CD4-positive, alpha-beta T cell treated with Interleukin-6 for 4 hours (primary cell): ENCODE measurements around the gene ADCY5.

Experiments
- DNase-seq: peaks from one replicate; pipeline ENCODE4 v3.0.0-alpha.2; 2020; ENCODE audit warnings: mixed read lengths

ADCY5 gene

DNA sequence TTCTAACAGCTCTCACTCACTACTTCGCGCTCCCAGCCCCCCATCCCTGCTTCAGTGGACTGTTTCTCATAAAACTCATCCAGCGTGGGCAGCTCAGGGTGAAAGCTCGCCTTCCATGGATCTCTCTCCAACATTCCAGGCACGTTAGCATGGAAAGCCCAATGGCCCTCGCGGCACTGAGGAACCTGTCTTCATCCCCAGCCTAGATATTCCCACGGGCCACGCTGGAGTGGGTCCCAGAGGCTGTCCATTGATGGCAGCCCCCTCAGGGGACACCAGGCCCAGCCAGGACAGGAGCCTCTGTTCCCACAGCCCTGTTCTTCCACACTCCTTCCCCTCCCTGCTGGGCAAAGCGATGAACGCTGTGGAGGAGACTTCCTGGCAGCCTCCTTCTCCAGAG, 126.0 kb downstream of the ADCY5 start:
- no peak for DNase-seq

DNA sequence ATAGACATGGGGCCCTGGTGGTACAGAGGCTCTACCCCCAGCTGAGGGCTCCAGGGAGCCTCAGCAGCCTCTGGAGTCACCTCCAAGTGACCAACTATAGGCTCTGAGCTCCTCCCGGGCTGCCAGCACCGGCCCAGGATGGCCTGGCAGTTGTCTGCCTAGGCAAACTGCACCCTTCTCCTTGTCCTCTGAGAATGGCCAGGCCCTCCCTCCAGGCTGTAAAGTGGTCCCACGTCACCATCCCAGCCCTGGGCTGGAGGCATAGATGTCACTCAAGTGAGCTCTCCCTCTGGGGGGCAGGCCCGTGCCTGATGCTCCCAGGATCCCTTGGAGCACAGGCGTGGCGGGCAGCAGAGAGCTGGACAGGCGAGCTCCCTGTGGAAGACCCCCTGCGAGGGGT, 127.1 kb downstream of the ADCY5 start:
- no peak for DNase-seq

DNA sequence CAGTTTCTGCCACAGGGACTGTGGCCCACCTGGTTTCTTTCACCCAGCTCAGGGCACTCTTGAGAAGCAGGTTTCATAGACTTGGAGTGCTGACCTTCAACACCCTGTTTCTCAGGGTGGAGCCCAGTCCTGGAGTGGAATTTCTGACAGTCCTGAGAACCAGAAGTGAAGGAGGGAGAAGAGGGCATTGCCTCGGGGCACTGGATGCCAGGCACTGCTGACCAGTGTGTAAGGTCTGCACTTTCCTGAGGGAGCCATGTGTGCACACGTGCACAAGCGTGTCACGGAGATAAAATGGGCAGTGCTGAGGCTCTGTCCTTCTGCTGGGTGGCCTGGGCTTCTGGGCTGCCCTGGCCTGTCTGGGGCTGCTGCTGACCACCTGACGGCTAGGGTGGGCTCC, 128.7 kb downstream of the ADCY5 start:
- DNase-seq, result no peak

DNA sequence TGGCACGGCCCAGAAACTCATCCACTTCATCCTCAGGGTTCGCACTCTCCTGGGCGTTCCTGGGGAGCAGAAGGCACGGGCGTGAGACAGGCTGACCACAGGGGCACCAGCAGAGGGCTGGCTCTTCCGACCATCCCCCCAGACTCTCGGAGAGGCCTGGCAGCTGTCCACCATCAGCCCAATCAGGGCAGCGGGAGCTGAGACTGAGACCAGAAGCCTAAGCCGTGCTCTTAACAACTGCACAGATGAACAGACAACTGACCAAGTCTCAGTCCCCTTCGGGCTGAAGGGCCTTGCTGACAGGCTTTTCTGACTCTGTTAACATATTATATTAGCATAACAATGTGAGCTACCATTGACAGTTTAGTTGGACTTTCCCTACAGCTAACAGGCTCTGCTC, 129.1 kb downstream of the ADCY5 start:
- DNase-seq, result no peak

DNA sequence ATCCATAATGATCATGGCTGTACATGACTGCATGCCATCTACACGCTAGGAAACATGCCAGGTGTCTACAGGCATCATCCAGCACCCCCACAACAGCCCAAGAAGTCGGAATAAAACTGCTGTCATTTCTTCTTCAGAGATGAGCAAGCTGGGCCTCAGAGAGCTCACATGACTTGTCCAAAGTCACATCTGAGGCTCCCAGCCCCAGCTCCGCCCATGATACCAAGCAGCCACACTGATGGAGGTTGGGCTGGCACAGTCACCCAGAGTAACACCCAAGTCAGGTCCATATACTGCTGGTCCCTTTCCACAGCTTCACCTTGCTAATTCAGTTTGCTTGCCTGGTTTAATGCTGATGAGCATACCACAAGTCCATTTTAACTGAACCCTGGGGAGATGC, 130.5 kb downstream of the ADCY5 start:
- DNase-seq, result no peak

DNA sequence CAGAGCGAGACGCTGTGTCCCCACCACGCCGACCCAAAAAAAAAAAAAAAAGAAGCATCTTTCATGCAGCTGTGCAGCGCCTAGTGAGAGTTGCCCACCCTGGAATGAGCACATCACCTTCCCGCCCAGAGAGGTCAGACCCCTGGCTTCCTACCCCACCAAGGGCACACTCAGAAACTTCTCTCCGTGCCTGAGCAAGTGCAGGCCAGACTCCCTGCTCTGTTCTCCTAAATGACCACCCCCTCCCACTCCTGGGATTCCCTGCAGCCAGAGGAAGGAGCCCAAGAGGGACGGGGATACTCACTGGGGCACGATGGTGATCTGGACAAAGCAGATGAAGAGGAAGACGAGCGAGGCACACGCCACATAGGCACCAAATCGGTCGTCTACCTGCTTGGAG, 131.2 kb downstream of the ADCY5 start:
- DNase-seq, result no peak

DNA sequence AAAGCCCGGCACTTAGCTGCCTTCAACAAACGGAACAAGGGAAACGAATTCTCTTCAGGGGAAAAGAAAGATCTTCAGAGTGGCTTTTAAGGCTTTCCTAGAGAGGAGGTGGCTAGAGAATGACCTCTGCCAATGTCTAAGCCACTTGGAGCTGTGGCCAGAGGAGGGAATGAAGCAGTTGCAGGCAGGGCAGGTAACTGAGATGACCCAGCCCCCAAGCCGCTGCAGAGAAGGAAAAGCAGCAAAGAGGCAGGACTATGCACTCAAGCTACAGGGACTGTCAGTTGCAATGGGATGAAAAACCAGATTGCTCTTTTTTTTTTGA, 133.7 kb downstream of the ADCY5 start:
- no peak for DNase-seq

DNA sequence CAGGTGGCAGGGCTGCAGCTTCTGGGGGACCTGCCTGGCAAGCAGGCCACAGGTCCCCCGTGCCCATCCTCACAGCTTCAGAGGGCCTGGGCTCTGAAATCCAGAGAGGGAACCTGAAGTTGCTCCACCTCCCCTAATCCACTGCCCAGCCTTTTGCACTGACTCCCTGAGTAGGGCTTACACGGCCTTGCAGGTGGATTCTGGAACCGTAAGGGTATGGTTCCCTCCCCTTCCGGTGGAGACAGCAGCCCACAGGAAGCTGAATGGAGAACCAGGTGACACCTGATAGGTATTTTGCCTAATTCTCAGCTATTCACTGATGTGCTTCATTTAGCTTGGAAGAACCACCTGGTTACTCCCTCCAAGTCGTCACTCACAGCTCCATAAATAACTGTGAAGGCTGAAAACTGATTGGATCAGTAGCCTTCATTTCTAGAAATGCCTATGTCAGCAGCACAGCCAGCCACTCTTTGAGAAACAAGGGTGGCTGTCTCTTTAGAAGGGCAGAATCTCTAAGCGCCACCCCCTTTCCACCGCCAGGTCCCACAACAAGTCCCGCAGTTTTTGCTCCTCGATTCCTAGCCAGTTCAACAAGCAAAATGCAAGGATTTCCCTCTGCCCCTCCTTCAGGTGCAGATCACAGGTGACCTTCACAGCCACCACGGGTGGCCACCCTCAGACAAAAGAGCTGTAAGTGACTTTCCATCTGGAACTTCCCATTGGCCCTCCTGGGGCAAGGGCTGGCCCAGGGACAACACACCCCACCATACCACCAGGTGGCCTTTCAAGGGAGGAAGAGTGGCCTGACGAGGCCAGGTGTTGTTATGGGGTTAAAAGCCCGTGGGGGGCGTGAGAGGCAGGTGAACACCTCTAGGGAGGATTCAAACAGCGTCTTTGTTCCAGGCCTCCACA, 134.3 kb downstream of the ADCY5 start:
- no peak for DNase-seq

DNA sequence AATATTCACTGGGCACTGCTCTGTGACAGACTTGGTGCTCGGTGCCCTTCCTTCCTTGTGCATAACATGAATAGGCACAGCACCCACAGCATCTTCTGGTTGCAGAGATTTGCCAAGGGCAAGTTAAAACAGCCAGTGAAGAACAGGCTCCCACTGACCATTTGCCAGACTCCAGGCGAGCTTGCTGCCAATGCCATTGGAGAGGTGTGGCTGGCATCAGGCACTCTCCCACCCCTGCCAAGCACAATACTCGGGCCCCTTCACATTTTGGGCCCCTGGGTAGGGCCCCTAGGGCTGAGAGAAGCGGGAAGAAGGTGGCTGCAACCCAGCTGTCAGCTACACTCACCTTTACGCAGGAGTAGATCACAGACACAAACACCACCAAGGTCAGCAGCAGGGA, 135.0 kb downstream of the ADCY5 start:
- no peak for DNase-seq

DNA sequence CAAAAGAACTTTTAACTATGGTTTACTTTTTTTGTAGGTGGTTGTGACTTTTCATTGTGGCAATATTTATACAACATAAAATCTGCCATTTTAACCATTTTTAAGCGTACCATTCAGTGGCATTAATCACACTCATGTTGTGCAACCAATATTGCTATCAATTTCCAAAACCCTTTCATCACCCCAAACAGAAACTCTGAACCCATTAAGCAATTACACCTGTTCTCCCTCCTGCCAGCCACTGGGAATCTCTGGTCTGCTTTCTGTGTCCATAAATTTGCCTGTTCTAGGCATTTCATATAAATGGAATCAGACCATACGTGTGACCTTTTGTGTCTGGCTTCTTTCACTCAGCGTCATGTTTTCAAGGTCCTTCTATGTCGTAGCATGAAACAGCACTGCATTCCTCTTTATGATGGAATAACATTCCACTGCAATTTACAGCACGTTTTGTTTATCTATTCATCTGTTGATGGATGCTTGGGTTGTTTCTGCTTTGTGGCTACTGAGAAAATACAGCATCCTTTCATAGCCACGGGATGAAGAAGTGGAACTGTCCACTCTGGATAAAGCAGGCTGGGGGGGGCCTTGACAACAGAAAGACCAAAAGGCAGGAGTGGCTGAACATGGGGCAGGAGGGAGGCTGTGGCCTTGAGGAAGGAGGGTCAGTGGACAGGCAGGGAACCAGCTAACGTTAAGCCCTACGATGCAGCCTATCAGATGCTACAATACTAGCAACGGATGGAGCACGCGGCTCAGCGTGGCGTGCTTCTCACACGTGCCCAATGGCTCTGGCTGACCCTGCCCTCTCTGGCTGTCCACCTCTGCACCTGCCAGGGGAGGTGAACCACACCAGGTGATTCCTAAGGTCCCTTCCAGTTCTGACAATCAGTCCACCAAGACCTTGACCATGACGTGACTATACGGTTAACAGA, 136.3 kb downstream of the ADCY5 start:
- no peak for DNase-seq

DNA sequence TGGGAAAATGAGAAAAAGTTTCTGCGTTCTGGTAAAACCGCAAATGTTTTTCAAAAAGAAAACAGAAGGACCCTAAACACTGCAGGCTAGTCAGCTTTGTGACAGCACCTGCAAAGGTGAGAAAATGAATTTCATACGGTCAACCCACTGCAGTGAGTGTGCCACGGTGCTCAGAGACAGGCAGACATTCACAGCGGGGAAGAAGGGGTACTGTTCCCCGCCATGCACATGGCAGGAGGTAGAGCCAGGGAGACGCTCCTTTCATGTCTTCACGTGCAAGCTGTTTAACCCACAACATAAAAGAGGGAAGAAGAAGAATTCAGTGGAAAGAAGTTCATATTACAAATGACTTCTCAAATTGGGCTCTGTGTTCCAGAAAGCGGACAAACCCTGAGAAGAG, 137.7 kb downstream of the ADCY5 start:
- DNase-seq, result no peak

DNA sequence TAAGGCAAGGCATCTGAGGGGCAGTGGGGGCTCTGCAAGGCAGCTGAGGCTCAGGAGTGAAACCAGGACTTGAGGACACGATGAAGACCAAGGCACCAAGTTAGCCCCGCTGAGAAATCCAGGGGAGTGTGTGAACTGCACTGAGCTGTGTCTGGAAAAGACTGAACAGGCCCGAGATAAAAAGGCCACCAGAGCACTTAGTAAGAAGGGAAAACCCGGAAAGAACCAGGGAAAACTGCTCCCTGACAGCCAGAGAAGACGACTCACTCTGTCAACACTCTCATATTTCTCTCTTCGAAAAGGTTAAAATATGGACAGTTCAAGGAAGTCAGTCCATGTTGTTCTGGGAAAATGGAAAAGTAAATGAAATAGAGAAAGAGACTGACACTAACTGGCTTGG, 138.1 kb downstream of the ADCY5 start:
- DNase-seq, result no peak

DNA sequence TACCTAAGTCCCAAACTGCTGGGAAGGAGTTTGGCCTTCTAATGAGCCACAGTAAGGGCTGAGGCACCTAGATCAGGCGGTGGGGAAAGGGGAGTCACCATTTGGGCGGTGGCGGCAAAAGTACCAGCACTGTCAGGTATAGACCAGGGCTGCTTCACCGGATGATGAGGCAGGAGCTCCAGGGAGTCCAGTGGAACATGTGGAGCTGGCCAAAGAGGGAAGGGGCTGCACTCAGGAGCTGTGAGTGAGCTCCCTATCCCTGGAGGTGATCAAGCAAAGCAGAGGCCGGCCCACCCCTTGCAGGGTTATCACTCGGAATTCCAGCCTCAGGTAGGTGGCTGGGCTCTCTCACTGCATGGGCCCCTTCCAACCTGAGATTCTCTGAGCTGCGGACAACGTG, 138.7 kb downstream of the ADCY5 start:
- no peak for DNase-seq

DNA sequence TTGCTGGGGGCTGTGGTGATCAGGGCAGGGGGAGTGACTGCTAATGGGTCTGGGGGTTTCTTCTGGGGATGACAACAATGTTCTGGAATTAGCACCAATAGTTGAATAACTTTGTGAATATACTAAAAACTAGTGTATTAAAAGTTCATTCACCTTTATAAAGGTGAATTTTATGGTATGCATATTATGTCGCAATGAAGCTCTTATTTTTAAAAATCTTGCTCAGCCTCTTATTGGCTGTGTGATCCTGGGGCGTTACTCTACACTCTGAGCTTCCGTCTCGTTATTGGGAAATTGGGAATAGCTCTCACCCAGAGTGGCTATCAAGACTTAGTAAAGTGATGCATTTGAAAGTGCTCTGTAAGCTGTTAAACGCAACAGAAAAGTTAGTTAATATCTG, 141.8 kb downstream of the ADCY5 start:
- DNase-seq, result no peak

DNA sequence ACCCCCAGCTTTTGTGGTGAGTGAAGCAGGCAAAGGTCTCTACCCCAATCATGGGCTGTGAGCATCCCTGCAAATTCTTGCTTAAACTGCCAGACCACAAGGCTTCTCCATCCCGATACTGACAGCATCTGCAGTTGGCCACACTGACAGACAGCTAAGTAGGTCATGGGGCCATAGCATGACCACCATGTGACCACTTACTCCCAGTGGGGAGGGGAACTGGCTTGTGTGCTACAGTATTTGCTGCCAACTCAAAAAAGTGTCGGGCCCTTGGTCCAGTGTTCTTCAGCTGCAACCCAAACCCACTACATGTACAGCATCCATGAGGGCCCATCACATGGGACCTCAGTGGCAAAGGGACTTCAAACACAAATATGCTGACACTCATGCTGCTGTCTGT, 143.7 kb downstream of the ADCY5 start:
- DNase-seq, result no peak

DNA sequence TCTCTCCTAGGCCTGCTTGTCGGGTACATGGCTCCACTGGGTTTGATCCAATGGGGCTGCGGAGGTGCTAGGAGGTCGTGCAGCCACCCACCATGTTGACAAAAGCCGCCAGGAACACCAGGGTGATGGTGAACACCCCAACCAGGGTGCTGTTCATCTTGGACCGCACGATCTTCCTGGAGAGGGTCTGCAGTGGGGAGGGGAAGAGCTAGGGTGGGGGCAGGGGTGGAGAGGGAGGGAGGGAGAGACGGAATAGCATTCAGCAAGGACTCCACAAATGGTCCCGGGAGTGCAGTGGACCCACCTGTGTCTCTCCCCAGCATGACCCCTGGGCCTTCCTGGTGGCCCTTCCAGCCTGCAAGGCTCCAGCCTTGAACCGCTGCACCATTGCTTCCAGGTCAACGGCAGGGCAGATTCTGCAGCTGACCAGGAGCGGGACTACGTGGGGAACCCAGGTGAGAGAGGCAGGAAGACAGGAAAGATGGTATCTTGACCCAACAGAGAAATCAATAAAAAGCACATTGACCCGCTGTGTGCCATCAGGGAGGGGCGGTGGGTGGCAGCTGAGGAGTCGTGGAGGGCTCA, 144.8 kb downstream of the ADCY5 start:
- no peak for DNase-seq

DNA sequence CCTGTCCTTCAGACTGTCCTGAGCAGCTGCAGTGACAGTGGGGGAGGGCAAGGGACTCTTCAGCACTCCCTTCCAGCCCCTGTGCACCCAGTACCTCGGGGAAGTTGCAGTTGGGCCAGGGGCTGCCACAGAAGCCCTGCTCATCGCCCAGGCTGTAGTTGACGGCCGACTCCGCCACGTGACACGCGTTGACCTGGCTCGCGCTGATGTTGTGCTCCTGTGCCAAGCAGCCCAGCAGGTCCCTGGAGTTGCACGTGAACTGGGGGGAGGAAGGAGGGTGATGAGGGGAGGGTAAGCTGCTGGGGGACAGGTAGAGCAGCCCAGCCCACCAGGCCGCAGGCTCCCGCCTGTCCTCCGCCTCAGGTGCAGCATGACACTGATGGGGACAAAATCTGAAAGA, 145.9 kb downstream of the ADCY5 start:
- no peak for DNase-seq

DNA sequence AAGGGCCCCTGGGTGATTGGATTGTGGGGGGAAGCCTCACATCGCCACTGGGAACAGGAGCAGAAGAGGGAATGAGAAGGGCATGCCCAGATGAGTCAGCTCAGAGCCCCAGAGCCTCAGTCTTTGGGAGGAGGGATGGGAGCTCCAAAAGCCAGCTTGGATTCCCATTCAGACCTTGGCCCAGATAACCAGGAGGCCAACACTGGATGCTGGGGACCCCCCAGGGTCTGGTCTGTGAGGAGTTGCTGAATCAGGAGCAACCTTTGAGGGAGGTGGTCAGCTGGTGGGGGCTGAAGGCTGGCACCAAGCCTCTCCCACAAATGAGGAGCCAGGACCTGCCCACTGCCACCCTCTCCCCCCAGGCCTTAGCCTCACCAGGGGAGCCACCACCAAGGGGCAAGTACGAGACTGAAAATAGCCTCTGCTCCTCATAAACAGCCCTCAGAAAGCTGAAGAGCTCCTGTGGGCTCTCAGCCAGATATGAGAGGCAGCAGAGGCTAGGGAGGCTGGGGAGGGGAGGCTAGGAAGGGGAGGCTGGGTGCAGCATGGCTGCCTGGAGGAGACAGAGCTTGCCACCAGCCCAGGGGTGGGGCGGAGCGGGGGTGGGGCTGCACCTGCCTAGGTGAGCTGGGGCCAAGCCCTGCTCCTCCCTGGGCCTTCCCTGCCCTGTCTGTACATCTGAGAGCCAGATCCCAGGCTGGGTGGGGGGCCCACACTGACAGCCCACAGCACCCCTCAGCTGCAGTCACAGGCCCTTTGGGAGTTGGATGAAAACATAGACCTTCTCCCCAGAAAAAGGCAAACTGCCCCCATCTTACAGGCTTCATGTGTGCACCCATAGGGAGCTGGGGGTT, 147.3 kb downstream of the ADCY5 start:
- DNase-seq, result no peak

DNA sequence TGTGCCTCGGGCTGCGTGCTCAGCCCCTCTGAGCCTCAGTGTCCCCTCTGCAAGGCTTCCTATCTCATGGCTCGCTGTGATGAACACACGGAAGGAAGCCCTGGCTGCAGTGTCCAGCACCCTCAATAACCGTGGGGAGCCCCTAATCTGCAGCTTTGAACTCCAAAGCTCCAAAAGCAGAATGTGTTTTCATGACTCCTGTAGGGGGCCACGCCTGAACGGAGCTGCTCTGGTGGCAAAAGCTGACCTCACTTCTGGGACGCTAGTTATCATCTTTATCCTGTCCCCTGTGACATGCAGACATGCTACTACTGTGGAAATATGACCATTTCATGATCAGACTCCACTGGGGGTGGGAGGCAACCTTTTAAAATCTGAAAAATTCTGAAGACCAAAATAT, 148.3 kb downstream of the ADCY5 start:
- no peak for DNase-seq

DNA sequence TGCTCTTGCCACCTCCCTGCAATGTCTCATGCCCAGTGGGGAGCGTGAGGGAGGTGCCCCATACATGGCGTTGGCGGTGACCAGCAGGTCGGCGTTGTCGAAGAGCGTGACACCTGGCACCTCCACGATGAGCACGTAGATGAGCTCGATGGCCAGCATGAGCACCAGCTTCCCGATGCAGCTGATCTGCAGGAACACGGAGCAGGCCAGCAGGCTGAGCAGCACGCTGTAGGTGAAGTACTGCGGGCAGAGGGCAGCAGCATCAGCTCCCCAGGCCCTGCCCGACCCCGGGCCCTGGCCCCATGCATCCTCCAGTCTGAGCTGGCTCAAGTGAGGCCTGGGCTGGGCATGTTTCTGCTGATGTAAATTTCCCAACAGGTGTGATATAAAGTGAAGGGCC, 148.8 kb downstream of the ADCY5 start:
- DNase-seq, result no peak

DNA sequence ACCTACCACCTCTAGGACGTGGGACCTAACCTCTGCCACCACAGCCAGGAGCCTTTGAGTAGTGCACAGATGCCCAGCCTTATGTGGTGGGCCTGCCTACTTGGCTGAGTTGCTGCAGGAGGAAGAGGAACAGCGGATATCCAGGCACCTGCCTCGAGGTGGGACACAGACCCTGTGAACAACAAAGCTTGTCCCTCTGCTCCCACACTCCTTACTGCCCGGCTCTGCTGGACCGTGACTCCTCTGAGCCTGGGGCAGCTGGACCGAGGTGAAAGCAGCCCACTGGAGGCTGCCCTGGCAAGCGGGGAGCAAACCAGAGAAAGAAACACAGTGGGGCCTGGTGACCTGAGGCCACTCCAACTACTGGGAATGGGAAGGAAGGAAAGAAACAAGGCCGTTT, 149.3 kb downstream of the ADCY5 start:
- no peak for DNase-seq

DNA sequence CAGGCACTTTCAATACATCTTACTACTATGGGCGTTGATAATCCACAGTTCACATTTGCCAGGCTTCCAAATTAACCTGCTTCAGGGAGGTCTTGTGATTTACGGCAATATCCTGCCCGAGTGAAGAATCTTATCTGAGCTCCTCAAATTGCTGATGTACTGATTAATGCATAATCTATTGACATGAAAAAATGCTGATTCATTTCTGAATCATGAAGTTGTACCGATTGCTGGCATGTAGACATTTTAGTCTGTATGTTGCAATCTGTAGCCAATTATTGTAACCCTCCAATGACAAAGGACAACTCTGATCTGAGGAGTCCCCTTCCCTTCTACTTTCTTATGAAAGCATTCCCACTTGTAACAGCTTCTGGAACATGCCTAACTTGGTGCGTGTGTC, 150.0 kb downstream of the ADCY5 start:
- DNase-seq, result no peak

DNA sequence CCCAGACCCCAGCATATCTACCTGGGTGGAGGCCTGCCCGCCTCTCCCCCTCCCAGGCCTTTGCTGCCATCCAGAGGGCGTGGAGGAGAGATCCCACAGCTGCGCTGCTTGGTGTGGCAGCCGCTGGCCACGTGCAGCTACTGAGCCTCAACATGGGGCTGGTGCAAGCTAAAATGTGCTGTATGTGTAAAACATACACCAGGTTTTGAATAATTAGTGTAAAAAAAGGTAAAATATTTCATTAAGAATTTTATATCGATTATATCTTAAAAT, 151.3 kb downstream of the ADCY5 start:
- DNase-seq, result no peak
